ENCODE data around the gene MED26. TPM values are rescaled to one million over a fixed set of nuclear protein-coding genes. Genes with fewer than 3 reads are reported as not detected.

MED26 gene
- total and polyA plus RNA-seq, 10 of the 15 experiments (the other 5 are each of a cell fraction or from before 2014, with no cell fraction given), result 1.1 to 21.4 (median 9.7) TPM

GRCh38 chr19:16572332-16573211 lies 55.4 kb downstream of the MED26 start, which contains the start of gene SLC35E1:
Gene SLC35E1, minus strand, starts transcription at chr19:16572415. Its CDS starts 51 bp downstream, at chr19:16572364.
- RAD21 ChIA-PET (ENCODE audit: unreplicated experiment), result interaction anchor here (0.7 to 2.6 kb wide), 8 partner anchors 9 to 88 kb away, joined by 3 to 28 read pairs (median 4); partner anchors contain the start of genes CALR3, CHERP, SMIM7 and TMEM38A
- POLR2A ChIA-PET, result interaction anchor here (0.9 to 6.5 kb wide), 10 partner anchors 9 to 89 kb away, joined by 3 to 93 read pairs (median 4); partner anchors contain the start of genes CHERP and SMIM7
- peaks cover 12% of the 10 kb centered on the region for H3K4me1 ChIP-seq (ENCODE audit: control insufficient read depth, insufficient read depth, low read length)
- peak within 1 kb of the TSS; percentile 96 for H3K4me2 ChIP-seq (ENCODE audit: control insufficient read depth, insufficient read depth)
- peak within 1 kb of the TSS; percentile 71 for H2AFZ ChIP-seq (ENCODE audit: control insufficient read depth, low read depth, low read length)
- no peaks in the 10 kb centered on the region for H3K27me3 ChIP-seq (replicated peaks in 1 of 2; ENCODE audit: control insufficient read depth in 2 of 2, insufficient read depth in 2 of 2, low read length in 1 of 2)
- H3K36me3 ChIP-seq (ENCODE audit: control insufficient read depth in 2 of 2, insufficient read depth in 2 of 2, low read length in 1 of 2), result peaks cover 15 to 24% of the 10 kb centered on the region in 2 experiments
- H3K9me3 ChIP-seq (replicated peaks; ENCODE audit: control insufficient read depth, insufficient read depth, low read length), result no peaks in the 10 kb centered on the region
- CTCF ChIA-PET, result interaction anchor here (1.0 to 2.4 kb wide), 4 partner anchors 12 to 190 kb away, joined by 3 to 15 read pairs (median 6); no protein-coding TSS in a partner anchor
- peak within 1 kb of the TSS; percentile 97 for H3K4me3 ChIP-seq
- DNase-seq (ENCODE audit: low read depth, low spot score), result peak; percentile 86
- peaks cover 2% of the 10 kb centered on the region; the same call in 1 of the 2 replicates for H4K20me1 ChIP-seq (ENCODE audit: control insufficient read depth, insufficient read depth)
- ATAC-seq, result peak; percentile 97
- intact Hi-C loops (cut with micrococcal nuclease; ENCODE audit: unreplicated experiment) (no loop called here), in situ Hi-C loops (cut with MboI) (no loop called here)
- H3K9ac ChIP-seq (ENCODE audit: control insufficient read depth, insufficient read depth, low read length), result peak within 1 kb of the TSS; percentile 94
- FAIRE-seq, result peak; percentile 87
- TSS peak; percentile 89 for BruUV-seq (replicated peaks)
- SMC1A ChIA-PET (ENCODE audit: uncharacterized antibody, unreplicated experiment), result interaction anchor here (1.0 to 2.7 kb wide), 6 partner anchors 9 to 52 kb away, joined by 3 to 20 read pairs (median 6); no protein-coding TSS in a partner anchor
- WGBS (ENCODE audit: insufficient coverage, insufficient replicate concordance, low lambda C conversion rate, missing lambda C conversion rate), result under 1% methylated on average over 64 of the region's 83 CpGs
- H3K27ac ChIP-seq (ENCODE audit: control insufficient read depth, insufficient read depth), result peak within 1 kb of the TSS; percentile 87
- peaks cover 70% of the 10 kb centered on the region for H3K79me2 ChIP-seq (ENCODE audit: control insufficient read depth, insufficient read depth, low read length)
- TF ChIP-seq RCOR1 (conservative IDR thresholded peaks at IDR 0.05; ENCODE audit: low read depth, low read length) (no peak), BACH1 (IDR thresholded peaks at IDR 0.05; ENCODE audit: borderline replicate concordance) (no peak; the same call in 1 of the 2 replicates), EGR1 (IDR thresholded peaks at IDR 0.05; ENCODE audit: borderline replicate concordance in 1 of 2, low read depth in 2 of 2, low read length in 2 of 2) (peak; percentile 76 to 83), SMARCA5 (IDR thresholded peaks at IDR 0.05) (no peak), RELA (IDR thresholded peaks at IDR 0.05; ENCODE audit: borderline replicate concordance, partially characterized antibody) (no peak), SREBF2 (IDR thresholded peaks at IDR 0.05; ENCODE audit: low read length) (no peak), PAX5 (IDR thresholded peaks at IDR 0.05; ENCODE audit: borderline replicate concordance, low read depth, low read length) (no peak; the same call in 1 of the 2 replicates), NR2C1 (IDR thresholded peaks at IDR 0.05) (peak; percentile 80), GATAD2B (conservative IDR thresholded peaks at IDR 0.05; ENCODE audit: low read depth) (no peak; the same call in 1 of the 2 replicates), FOXK2 (IDR thresholded peaks at IDR 0.05) (peak; percentile 51; the same call in 1 of the 2 replicates), JUND (IDR thresholded peaks at IDR 0.05; ENCODE audit: low read depth, low read length) (no peak), SPI1 (IDR thresholded peaks at IDR 0.05; ENCODE audit: borderline replicate concordance, insufficient read depth, low read depth, low read length) (peak; percentile 25; the same call in 1 of the 2 replicates), NFXL1 (IDR thresholded peaks at IDR 0.05; ENCODE audit: borderline replicate concordance) (no peak), ZNF274 (IDR thresholded peaks at IDR 0.05; ENCODE audit: insufficient read depth, insufficient read length) (no peak), POU2F2 (IDR thresholded peaks at IDR 0.05; ENCODE audit: borderline replicate concordance, low read depth, low read length) (peak; percentile 51; the same call in 1 of the 3 replicates)
- TF ChIP-seq, protein P1, sequence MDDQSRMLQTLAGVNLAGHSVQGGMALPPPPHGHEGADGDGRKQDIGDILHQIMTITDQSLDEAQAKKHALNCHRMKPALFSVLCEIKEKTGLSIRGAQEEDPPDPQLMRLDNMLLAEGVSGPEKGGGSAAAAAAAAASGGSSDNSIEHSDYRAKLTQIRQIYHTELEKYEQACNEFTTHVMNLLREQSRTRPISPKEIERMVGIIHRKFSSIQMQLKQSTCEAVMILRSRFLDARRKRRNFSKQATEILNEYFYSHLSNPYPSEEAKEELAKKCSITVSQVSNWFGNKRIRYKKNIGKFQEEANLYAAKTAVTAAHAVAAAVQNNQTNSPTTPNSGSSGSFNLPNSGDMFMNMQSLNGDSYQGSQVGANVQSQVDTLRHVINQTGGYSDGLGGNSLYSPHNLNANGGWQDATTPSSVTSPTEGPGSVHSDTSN (IDR thresholded peaks at IDR 0.05; ENCODE audit: insufficient replicate concordance, low read depth, low read length), result no peak
- TF ChIP-seq, protein P2, sequence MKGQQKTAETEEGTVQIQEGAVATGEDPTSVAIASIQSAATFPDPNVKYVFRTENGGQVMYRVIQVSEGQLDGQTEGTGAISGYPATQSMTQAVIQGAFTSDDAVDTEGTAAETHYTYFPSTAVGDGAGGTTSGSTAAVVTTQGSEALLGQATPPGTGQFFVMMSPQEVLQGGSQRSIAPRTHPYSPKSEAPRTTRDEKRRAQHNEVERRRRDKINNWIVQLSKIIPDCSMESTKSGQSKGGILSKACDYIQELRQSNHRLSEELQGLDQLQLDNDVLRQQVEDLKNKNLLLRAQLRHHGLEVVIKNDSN (IDR thresholded peaks at IDR 0.05; ENCODE audit: borderline replicate concordance, extremely low read length, insufficient read depth, low read depth, low read length), result peak; percentile 31
- TF ChIP-seq, protein P3, sequence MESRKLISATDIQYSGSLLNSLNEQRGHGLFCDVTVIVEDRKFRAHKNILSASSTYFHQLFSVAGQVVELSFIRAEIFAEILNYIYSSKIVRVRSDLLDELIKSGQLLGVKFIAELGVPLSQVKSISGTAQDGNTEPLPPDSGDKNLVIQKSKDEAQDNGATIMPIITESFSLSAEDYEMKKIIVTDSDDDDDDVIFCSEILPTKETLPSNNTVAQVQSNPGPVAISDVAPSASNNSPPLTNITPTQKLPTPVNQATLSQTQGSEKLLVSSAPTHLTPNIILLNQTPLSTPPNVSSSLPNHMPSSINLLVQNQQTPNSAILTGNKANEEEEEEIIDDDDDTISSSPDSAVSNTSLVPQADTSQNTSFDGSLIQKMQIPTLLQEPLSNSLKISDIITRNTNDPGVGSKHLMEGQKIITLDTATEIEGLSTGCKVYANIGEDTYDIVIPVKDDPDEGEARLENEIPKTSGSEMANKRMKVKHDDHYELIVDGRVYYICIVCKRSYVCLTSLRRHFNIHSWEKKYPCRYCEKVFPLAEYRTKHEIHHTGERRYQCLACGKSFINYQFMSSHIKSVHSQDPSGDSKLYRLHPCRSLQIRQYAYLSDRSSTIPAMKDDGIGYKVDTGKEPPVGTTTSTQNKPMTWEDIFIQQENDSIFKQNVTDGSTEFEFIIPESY (IDR thresholded peaks at IDR 0.05), result no peak

All from GM12878 (cell line).